ENCODE data around the gene ZNF423.
"Not testable (repeated sequence)": the region's sequence is repeated elsewhere in the genome, so short reads cannot be mapped to it uniquely, and the experiment has no call there.

Gene ZNF423

GRCh38 chr16:49681217-49681883 is 174.6 kb downstream of the ZNF423 start:
- no peak for TF ChIP-seq CTCF (IDR thresholded peaks at IDR 0.05; ENCODE audit: borderline replicate concordance, insufficient read depth, low read depth, low read length)
- H3K4me3 ChIP-seq (ENCODE audit: low read depth, low read length), result no peak overlapping the region

- no peak overlapping the region for H3K4me3 ChIP-seq (ENCODE audit: low read depth, low read length)
- TF ChIP-seq CTCF (IDR thresholded peaks at IDR 0.05; ENCODE audit: borderline replicate concordance, insufficient read depth, low read depth, low read length), result no peak
Observed at GRCh38 chr16:49679095-49679494, 176.8 kb downstream of the ZNF423 start.

- H3K4me3 ChIP-seq (ENCODE audit: low read depth, low read length), result not testable (repeated sequence)
Observed at GRCh38 chr16:49677661-49678060, 178.3 kb downstream of the ZNF423 start.

GRCh38 chr16:49675413-49675812 is 180.5 kb downstream of the ZNF423 start:
- TF ChIP-seq CTCF (IDR thresholded peaks at IDR 0.05; ENCODE audit: borderline replicate concordance, insufficient read depth, low read depth, low read length), result no peak
- H3K4me3 ChIP-seq (ENCODE audit: low read depth, low read length), result no peak overlapping the region

- no peak overlapping the region for H3K4me3 ChIP-seq (ENCODE audit: low read depth, low read length)
- no peak for TF ChIP-seq CTCF (IDR thresholded peaks at IDR 0.05; ENCODE audit: borderline replicate concordance, insufficient read depth, low read depth, low read length)
Observed at GRCh38 chr16:49674990-49675389, 180.9 kb downstream of the ZNF423 start.

GRCh38 chr16:49674351-49674851 is 181.5 kb downstream of the ZNF423 start:
- H3K4me3 ChIP-seq (ENCODE audit: low read depth, low read length), result no peak overlapping the region
- TF ChIP-seq CTCF (IDR thresholded peaks at IDR 0.05; ENCODE audit: borderline replicate concordance, insufficient read depth, low read depth, low read length), result no peak

GRCh38 chr16:49673442-49673841 is 182.5 kb downstream of the ZNF423 start:
- no peak for TF ChIP-seq CTCF (IDR thresholded peaks at IDR 0.05; ENCODE audit: borderline replicate concordance, insufficient read depth, low read depth, low read length)

More at GRCh38 chr16:49673442-49673841, 182.5 kb downstream of the ZNF423 start:
- H3K4me3 ChIP-seq (ENCODE audit: low read depth, low read length), result no peak overlapping the region

All from GM12875 (cell line).